ENCODE results near the gene SUCLG1.

SUCLG1 gene

DNA sequence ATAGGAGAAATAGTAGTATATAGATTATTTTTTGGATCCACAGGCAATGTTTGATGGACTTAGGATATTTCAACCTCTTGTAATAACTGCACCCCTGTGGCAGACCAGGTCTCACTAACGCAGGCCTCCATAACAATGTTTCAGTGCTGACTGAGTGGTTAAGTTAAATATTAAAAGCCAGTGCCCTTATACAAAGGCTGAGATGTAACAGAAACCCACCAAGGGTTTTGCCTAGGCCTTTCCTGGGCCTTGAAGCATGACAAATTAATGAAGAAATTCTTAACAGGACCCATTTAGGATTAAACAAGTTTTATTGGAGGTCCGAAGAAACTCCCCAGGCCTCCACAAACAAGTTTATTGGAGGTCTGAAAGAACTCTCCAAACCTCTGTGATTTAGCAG lies 1.6 kb upstream of the SUCLG1 start:
- Histone ChIP-seq H2AFZ (ENCODE audit: low read length) (no peak overlapping the region), H3K9me2 (ENCODE audit: low read depth, low read length) (no peaks in the 10 kb centered on the region), H3K4me1 (ENCODE audit: insufficient read depth, low read length, severe bottlenecking) (peaks cover 29% of the 10 kb centered on the region), H3K27ac (ENCODE audit: low read depth, low read length, poor library complexity, severe bottlenecking) (no peak overlapping the region), H3K4me2 (ENCODE audit: low read length) (peak overlapping the region; percentile 86; the same call in 1 of the 2 replicates), H3K79me2 (ENCODE audit: insufficient read depth, low read length) (peaks cover 31% of the 10 kb centered on the region), H3K36me3 (ENCODE audit: insufficient read depth, low read length) (no peaks in the 10 kb centered on the region), H3K9ac (ENCODE audit: low read length) (no peak overlapping the region), H3F3A (ENCODE audit: insufficient read depth, low read length) (no peaks in the 10 kb centered on the region), H3K9me3 (ENCODE audit: low read length) (no peaks in the 10 kb centered on the region), H3K4me3 (ENCODE audit: low read depth, low read length, poor library complexity, severe bottlenecking) (no peak overlapping the region), H4K20me1 (ENCODE audit: insufficient read depth, low read length) (no peaks in the 10 kb centered on the region), H3K27me3 (ENCODE audit: insufficient read depth, low read length) (no peaks in the 10 kb centered on the region)
- TF ChIP-seq EZH2 (IDR thresholded peaks at IDR 0.05; ENCODE audit: borderline replicate concordance, low read length): no peak
- no peak for TF ChIP-seq CTCF (IDR thresholded peaks at IDR 0.05; ENCODE audit: low read length)

DNA sequence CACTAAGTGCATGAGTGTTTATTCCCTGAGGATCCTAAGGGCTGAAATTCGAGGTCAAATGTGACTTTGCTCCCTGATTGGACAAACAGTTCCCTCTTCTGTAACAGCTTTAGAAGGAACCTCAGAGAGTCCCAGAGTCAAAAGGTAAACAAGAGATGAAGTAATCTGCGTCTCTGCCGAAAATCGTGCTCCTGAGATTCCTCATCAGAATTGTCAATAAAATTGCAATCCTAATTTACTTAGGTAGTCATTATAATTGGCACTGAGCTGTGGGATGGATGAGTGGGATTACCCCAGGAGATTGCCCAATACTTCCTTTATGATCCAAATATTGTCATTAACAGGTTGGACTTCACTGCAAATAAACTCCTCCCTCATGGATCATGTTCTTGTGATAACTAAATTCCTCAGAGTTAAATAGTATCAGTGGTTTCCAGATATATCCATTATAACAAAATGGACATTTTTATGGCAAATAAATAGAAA lies 907 bp upstream of the SUCLG1 start:
- H3F3A ChIP-seq (ENCODE audit: insufficient read depth, low read length): no peaks in the 10 kb centered on the region
- H3K79me2 ChIP-seq (ENCODE audit: insufficient read depth, low read length): peaks cover 34% of the 10 kb centered on the region
- H3K27ac ChIP-seq (ENCODE audit: low read depth, low read length, poor library complexity, severe bottlenecking): no peak overlapping the region
- peak overlapping the region; percentile 86 for H3K4me2 ChIP-seq (ENCODE audit: low read length)
- no peaks in the 10 kb centered on the region for H4K20me1 ChIP-seq (ENCODE audit: insufficient read depth, low read length)
- H3K4me3 ChIP-seq (ENCODE audit: low read depth, low read length, poor library complexity, severe bottlenecking): peak overlapping the region; percentile 95
- no peaks in the 10 kb centered on the region for H3K27me3 ChIP-seq (ENCODE audit: insufficient read depth, low read length)
- H3K9me3 ChIP-seq (ENCODE audit: low read length): no peaks in the 10 kb centered on the region
- peaks cover 29% of the 10 kb centered on the region for H3K4me1 ChIP-seq (ENCODE audit: insufficient read depth, low read length, severe bottlenecking)
- H3K9ac ChIP-seq (ENCODE audit: low read length): peak overlapping the region; percentile 97
- no peaks in the 10 kb centered on the region for H3K36me3 ChIP-seq (ENCODE audit: insufficient read depth, low read length)
- peak overlapping the region; percentile 77; the same call in 1 of the 2 replicates for H2AFZ ChIP-seq (ENCODE audit: low read length)
- TF ChIP-seq CTCF (IDR thresholded peaks at IDR 0.05; ENCODE audit: low read length) (no peak), EZH2 (IDR thresholded peaks at IDR 0.05; ENCODE audit: borderline replicate concordance, low read length) (no peak)
- H3K9me2 ChIP-seq (ENCODE audit: low read depth, low read length): no peaks in the 10 kb centered on the region

GRCh38 chr2:84458551-84459017 lies 496 bp downstream of the SUCLG1 start:
- no peaks in the 10 kb centered on the region for H3K9me2 ChIP-seq (ENCODE audit: low read depth, low read length)
- no peaks in the 10 kb centered on the region for H3K9me3 ChIP-seq (ENCODE audit: low read length)
- H3K4me2 ChIP-seq (ENCODE audit: low read length): peak overlapping the region; percentile 86
- no peaks in the 10 kb centered on the region for H4K20me1 ChIP-seq (ENCODE audit: insufficient read depth, low read length)
- no peaks in the 10 kb centered on the region for H3K36me3 ChIP-seq (ENCODE audit: insufficient read depth, low read length)
- peaks cover 29% of the 10 kb centered on the region for H3K4me1 ChIP-seq (ENCODE audit: insufficient read depth, low read length, severe bottlenecking)
- H3K27ac ChIP-seq (ENCODE audit: low read depth, low read length, poor library complexity, severe bottlenecking): peak overlapping the region; percentile 56
- TF ChIP-seq EZH2 (IDR thresholded peaks at IDR 0.05; ENCODE audit: borderline replicate concordance, low read length) (no peak), CTCF (IDR thresholded peaks at IDR 0.05; ENCODE audit: low read length) (no peak)
- no peaks in the 10 kb centered on the region for H3K27me3 ChIP-seq (ENCODE audit: insufficient read depth, low read length)
- no peak overlapping the region for H2AFZ ChIP-seq (ENCODE audit: low read length)
- no peaks in the 10 kb centered on the region for H3F3A ChIP-seq (ENCODE audit: insufficient read depth, low read length)
- peak overlapping the region; percentile 97 for H3K9ac ChIP-seq (ENCODE audit: low read length)
- H3K79me2 ChIP-seq (ENCODE audit: insufficient read depth, low read length): peaks cover 48% of the 10 kb centered on the region
- H3K4me3 ChIP-seq (ENCODE audit: low read depth, low read length, poor library complexity, severe bottlenecking): peak overlapping the region; percentile 95

Data from OCI-LY1 (cell line).